Activated T-helper 17 cell treated with anti-CD3 and anti-CD28 coated beads, Interleukin-2, amount 50 U/mL, for 72 hours (primary cell): ENCODE data around the gene INO80B. TPM values are rescaled to one million over a fixed set of nuclear protein-coding genes. Genes with fewer than 3 reads are reported as not detected.

Experiments used
- ATAC-seq: fragments of 150-1000 bp; cut with Tn5 transposase; replicated peaks from 2 replicates; pipeline ENCODE4 v1.10.0; 2021; ENCODE audit warnings: mild to moderate bottlenecking, moderate library complexity
- H3K27ac Mint-ChIP-seq: one replicate; pipeline ENCODE4 v1.8.0; 2022; ENCODE audit warnings: mixed read lengths
- H3K27me3 Mint-ChIP-seq: one replicate; pipeline ENCODE4 v1.8.0; 2022; ENCODE audit warnings: mixed read lengths
- H3K36me3 Mint-ChIP-seq: one replicate; pipeline ENCODE4 v1.8.0; 2022; ENCODE audit warnings: low read depth, mild to moderate bottlenecking, mixed read lengths
- H3K4me1 Mint-ChIP-seq: one replicate; pipeline ENCODE4 v1.8.0; 2022; ENCODE audit warnings: mixed read lengths
- H3K4me3 Mint-ChIP-seq: one replicate; pipeline ENCODE4 v1.8.0; 2022; ENCODE audit warnings: mild to moderate bottlenecking, mixed read lengths
- H3K9me3 Mint-ChIP-seq: one replicate; pipeline ENCODE4 v1.8.0; 2022; ENCODE audit warnings: mixed read lengths
- total RNA-seq, 2 donors: library from RNA; stranded (reverse); gene quantifications; one replicate each; pipeline ENCODE4 v1.2.3, GENCODE V29; 2022

INO80B gene
- total RNA-seq, 2 donors from 2014 or later: 27.8 to 37.9 TPM

- no peak overlapping the region for H3K4me3 Mint-ChIP-seq
- peaks cover 5% of the 10 kb centered on the region for H3K4me1 Mint-ChIP-seq
- no peaks in the 10 kb centered on the region for H3K9me3 Mint-ChIP-seq
- H3K27me3 Mint-ChIP-seq: peaks cover 4% of the 10 kb centered on the region
- H3K36me3 Mint-ChIP-seq: peaks cover 46% of the 10 kb centered on the region
- ATAC-seq: no peak
- H3K27ac Mint-ChIP-seq: no peak overlapping the region
Measured at GRCh38 chr2:74493546-74493945, 38.7 kb downstream of the INO80B start.

DNA sequence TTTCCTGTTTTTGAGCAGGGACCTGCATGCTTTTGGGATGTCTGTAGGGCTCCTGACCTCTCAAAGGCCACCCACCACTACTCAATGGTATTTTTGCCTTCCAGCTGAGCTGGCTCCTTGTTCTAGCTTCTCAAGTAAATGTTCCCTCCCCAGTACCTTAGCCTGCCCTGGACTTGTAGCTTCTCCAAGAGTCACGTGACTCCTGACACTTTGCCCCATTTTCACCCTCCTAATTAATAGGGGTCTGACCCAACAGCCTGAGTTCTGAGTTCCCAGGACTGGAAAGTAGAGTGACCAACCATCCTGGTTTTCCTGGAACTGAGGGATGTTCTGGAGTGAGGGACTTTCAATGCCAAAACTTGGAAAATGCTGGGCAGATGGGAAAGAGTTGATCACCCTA lies 40.6 kb downstream of the INO80B start:
- ATAC-seq: no peak
- no peaks in the 10 kb centered on the region for H3K9me3 Mint-ChIP-seq
- no peak overlapping the region for H3K27ac Mint-ChIP-seq
- H3K4me3 Mint-ChIP-seq: no peak overlapping the region
- H3K4me1 Mint-ChIP-seq: peaks cover 11% of the 10 kb centered on the region
- peaks cover 42% of the 10 kb centered on the region for H3K36me3 Mint-ChIP-seq
- peaks cover 17% of the 10 kb centered on the region for H3K27me3 Mint-ChIP-seq

GRCh38 chr2:74496997-74497776 lies 42.3 kb downstream of the INO80B start:
- Mint-ChIP-seq H3K27me3 (peaks cover 25% of the 10 kb centered on the region), H3K9me3 (no peaks in the 10 kb centered on the region), H3K36me3 (peaks cover 24% of the 10 kb centered on the region), H3K27ac (no peak overlapping the region), H3K4me1 (peaks cover 11% of the 10 kb centered on the region), H3K4me3 (peak overlapping the region; percentile 85)
- no peak for ATAC-seq

GRCh38 chr2:74497777-74498499 lies 43.1 kb downstream of the INO80B start:
- H3K27ac Mint-ChIP-seq: peak overlapping the region; percentile 71

DNA sequence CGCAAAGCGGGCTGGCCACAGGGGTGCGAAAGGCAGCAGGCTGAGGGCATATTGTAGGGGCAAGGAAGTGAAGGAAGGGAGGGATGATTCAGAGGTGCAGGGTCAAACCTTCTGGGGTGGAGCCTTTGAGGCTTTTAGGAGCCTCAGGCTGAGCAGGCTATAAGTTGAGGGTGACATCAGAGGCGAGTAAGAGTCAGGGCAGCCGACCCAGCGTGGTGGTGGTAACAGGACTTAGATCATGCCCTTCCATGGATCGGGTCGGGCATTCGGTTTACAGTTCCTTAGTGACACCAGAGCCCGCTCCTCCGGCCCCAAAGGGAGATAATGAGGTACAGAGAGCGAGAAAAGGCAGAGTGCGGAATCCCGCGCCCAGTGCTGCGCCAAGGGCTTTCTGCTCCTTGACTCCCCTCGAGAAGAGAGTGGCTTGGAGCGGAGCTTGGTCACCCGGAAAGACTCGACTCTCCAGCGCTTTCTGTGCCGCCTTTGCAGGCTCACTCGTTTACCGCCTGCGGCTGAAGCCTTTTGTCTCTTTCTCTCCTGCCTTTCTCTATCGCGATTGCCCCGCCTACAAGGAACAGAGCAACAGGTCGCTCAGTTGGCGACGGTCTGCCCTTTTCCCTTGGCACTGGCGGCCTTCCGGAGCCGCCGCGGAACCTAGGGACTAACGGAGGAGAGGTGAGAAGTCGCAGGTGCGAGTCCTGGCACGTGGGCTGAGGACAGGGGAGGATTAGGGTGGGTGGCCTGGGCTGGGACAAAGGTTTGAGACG lies 43.8 kb downstream of the INO80B start:
- Mint-ChIP-seq H3K4me1 (peaks cover 11% of the 10 kb centered on the region), H3K4me3 (peak overlapping the region; percentile 85), H3K9me3 (no peaks in the 10 kb centered on the region), H3K36me3 (peaks cover 9% of the 10 kb centered on the region), H3K27me3 (peaks cover 25% of the 10 kb centered on the region), H3K27ac (peak overlapping the region; percentile 71)
- ATAC-seq: peak; percentile 83

More at GRCh38 chr2:74497777-74498499, 43.1 kb downstream of the INO80B start:
- H3K4me1 Mint-ChIP-seq: peaks cover 11% of the 10 kb centered on the region
- peaks cover 25% of the 10 kb centered on the region for H3K27me3 Mint-ChIP-seq
- H3K4me3 Mint-ChIP-seq: peak overlapping the region; percentile 85
- no peaks in the 10 kb centered on the region for H3K9me3 Mint-ChIP-seq
- ATAC-seq: peak; percentile 56
- peaks cover 17% of the 10 kb centered on the region for H3K36me3 Mint-ChIP-seq

DNA sequence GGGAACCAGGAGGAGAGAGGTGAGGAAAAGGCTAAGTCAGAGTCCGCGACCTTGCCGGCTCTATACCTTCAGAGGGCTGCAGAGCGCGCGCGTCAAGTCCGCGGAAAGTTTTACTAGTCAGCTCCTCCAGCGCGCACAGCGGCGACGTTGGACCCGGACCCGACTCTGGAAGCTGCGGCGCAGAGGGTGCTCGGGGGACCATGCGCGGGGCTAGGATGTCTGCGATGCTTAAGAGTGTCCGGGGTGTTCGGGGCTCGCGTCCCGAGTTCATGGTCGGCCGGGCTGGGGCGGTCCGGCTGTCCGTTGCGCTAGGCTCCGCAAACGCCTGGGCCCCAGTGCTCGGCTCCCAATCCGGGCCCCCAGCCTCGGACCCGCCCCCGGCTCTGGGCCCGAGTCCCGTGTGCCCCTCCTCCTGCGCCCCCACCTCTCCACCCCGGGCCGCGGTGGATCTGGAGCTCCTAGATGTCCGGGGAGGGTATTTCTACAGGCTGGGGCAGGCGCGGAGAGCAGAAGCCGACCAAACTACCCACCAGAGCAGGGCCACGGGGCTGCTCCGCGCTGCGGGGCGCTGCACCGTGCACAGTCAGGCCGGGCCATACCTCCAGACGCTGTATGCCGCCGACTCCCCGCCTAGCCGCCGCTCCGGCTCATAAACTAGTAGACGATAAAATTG lies 44.5 kb downstream of the INO80B start, which contains the start of gene LBX2:
LBX2 (minus strand) TSS at position 337 of the 673 bp plus-strand sequence; CDS start at position 271, 66 bp downstream.
- H3K4me1 Mint-ChIP-seq: peaks cover 12% of the 10 kb centered on the region
- ATAC-seq: peak; percentile 12
- peaks cover 30% of the 10 kb centered on the region for H3K27me3 Mint-ChIP-seq
- H3K27ac Mint-ChIP-seq: peak within 1 kb of the TSS; percentile 71
- H3K36me3 Mint-ChIP-seq: peaks cover 9% of the 10 kb centered on the region
- H3K9me3 Mint-ChIP-seq: no peaks in the 10 kb centered on the region
- H3K4me3 Mint-ChIP-seq: peak within 1 kb of the TSS; percentile 85

DNA sequence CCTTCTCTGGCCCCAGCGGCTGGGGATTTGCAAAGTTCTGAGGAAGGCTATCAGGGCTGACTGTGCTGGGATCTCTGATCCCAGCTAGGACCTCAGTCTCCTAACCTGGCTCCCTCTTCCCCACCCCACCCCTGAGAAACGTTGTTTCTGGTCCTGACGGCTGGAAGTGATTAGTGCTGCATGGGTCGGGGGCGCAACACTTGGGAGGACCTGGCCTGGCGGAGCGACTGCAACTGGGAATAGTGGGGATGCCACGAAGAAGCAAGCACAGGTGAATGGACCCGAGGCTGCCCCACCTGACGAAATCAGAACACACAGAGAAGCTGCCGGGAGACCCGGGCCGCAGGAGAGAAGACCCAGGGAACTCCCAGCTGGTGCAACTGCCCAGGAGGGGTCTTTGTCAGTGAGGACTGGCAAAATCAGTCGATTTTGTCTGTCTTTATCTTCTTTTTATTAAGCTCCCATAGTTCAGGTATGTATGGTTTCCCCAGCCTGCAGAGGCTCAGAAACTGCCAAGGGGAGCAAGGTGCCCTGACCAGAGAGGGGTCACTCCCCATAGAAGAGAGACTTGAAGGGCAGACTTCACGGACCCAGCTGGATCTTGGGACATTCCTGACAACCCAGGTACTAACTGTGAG lies 45.2 kb downstream of the INO80B start:
- no peak for ATAC-seq
- peaks cover 19% of the 10 kb centered on the region for H3K4me1 Mint-ChIP-seq
- H3K27me3 Mint-ChIP-seq: peaks cover 36% of the 10 kb centered on the region
- H3K36me3 Mint-ChIP-seq: peaks cover 13% of the 10 kb centered on the region
- no peaks in the 10 kb centered on the region for H3K9me3 Mint-ChIP-seq
- no peak overlapping the region for H3K4me3 Mint-ChIP-seq
- H3K27ac Mint-ChIP-seq: no peak overlapping the region

GRCh38 chr2:74500578-74500946 lies 45.7 kb downstream of the INO80B start:
- ATAC-seq: no peak
- Mint-ChIP-seq H3K4me3 (no peak overlapping the region), H3K4me1 (peaks cover 24% of the 10 kb centered on the region), H3K36me3 (peaks cover 18% of the 10 kb centered on the region), H3K9me3 (no peaks in the 10 kb centered on the region), H3K27ac (no peak overlapping the region), H3K27me3 (peaks cover 36% of the 10 kb centered on the region)

DNA sequence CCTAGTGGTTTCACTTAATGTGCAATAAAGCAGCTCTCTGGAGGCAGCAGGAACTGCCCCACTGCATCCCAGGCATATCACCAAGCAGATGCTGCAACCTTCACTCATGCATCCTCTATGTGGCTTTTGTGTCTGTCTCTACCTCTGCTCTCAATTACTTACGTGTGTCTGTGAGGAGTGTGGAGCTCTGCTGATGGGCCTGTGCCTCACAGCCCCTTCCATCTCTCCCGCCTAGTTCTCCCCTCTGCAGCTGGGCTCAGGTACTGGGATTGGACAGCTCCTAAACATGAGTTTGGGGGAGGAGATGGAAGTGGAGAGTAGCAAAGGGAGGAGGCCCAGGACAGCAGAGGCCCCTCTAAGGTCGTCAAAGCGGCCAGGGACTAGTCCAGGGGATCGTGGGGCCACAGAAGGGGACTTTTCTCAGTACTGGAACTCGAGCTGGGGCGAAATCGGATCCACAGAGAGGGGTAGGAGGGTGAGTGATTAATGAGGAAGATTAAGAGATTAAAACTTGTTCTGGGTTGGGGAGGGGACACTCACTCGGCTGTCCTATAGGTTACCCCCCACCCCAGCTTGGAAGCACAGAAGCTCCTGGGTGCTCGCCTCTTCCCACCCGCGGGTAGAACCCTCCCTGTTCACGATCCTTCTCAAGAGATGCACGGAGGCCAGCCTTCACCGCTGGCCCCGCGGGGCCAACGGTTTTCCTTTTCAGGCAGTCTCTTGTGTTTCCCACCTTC lies 46.6 kb downstream of the INO80B start:
- Mint-ChIP-seq H3K4me1 (peaks cover 26% of the 10 kb centered on the region), H3K4me3 (peak overlapping the region; percentile 69), H3K27ac (no peak overlapping the region), H3K9me3 (no peaks in the 10 kb centered on the region), H3K27me3 (peaks cover 36% of the 10 kb centered on the region), H3K36me3 (peaks cover 28% of the 10 kb centered on the region)
- no peak for ATAC-seq

DNA sequence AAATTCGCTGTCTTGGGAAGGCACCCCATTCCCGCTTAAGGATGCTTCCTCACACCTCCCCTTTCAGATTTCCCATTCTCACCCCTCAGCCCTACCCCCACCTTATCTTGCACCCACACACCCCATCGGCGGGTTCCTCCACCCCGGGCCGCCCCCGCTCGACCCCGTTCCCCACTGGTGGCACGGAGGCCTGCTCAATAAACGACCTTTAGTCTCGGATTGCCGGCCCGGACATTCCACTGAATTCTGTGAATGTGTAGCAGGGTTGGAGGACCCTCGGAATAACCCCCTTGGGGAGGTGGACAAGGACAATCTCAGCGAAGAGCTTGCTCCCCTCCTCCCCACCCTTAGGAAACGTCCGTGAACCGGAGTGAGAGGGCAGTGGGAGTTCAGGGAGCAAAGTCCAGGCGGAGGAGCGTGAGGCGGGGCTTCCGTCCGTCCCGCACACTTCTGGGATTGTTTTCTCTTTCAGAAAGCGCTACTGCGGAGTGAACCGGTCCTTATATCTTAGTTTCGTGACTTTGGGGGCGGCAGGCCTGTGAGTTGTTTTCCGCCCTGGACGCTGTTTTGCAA lies 47.3 kb downstream of the INO80B start:
- Mint-ChIP-seq H3K36me3 (peaks cover 35% of the 10 kb centered on the region), H3K27me3 (peaks cover 36% of the 10 kb centered on the region), H3K4me3 (peak overlapping the region; percentile 69), H3K9me3 (no peaks in the 10 kb centered on the region), H3K4me1 (peaks cover 30% of the 10 kb centered on the region), H3K27ac (no peak overlapping the region)
- ATAC-seq: no peak

GRCh38 chr2:74502720-74503505 lies 48.0 kb downstream of the INO80B start:
- H3K27ac Mint-ChIP-seq: no peak overlapping the region
- H3K4me1 Mint-ChIP-seq: peaks cover 34% of the 10 kb centered on the region
- peaks cover 36% of the 10 kb centered on the region for H3K27me3 Mint-ChIP-seq
- no peaks in the 10 kb centered on the region for H3K9me3 Mint-ChIP-seq
- H3K36me3 Mint-ChIP-seq: peaks cover 40% of the 10 kb centered on the region
- peak overlapping the region; percentile 69 for H3K4me3 Mint-ChIP-seq
- ATAC-seq: peak; percentile 42
